HCT116 (cell line): ENCODE data around the gene MINDY1. TPM values are rescaled to one million over a fixed set of nuclear protein-coding genes. Genes with fewer than 3 reads are reported as not detected.

Source experiments
- ATAC-seq: fragments of 200-7000 bp; cut with Tn5 transposase; 2 replicates; pipeline ENCODE4 v1.9.1; 2020; ENCODE audit warnings: mild to moderate bottlenecking, moderate library complexity
- BruUV-seq: library from RNA; stranded (reverse); fragments of 400-500 nt; replicated peaks from 2 replicates; lab custom pipeline; 2021; lab: Mats Ljungman, UMichigan
- CTCF ChIA-PET: fragments of 300-600 bp; sonication (Branson Sonifier 250); formaldehyde crosslinking; loops from one replicate; lab custom pipeline; 2021; ENCODE audit warnings: antibody characterized with exemption; lab: Charles Lee
- POLR2A ChIA-PET: fragments of 300-600, 350-600 bp; sonication (Branson Sonifier 250); formaldehyde crosslinking; loops from one replicate; lab custom pipeline; 2021; ENCODE audit warnings: antibody characterized with exemption; lab: Charles Lee
- RAD21 ChIA-PET, 2 experiments: fragments of 300-600 bp; sonication (Branson Sonifier 250); formaldehyde crosslinking; loops; one replicate each; lab custom pipeline; 2023; ENCODE audit warnings: low total read pairs in 2 of 2; ENCODE audit not compliant: uncharacterized antibody in 2 of 2, unreplicated experiment in 2 of 2, low non-redundant PET in 1 of 2; lab: Charles Lee
- DNase-seq: peaks from one replicate; pipeline ENCODE4 v3.0.0-alpha.2; 2010; ENCODE audit warnings: low read depth, low spot score
- H2AFZ ChIP-seq: fragments of 200-600 bp; shearing (Covaris generic), sonication (generic); 2 replicates; pipeline ENCODE4 v1.6.1; 2017; ENCODE audit warnings: low read depth, mixed run types, mixed read lengths, antibody characterized with exemption, low read length; ENCODE audit not compliant: poor library complexity, severe bottlenecking
- H3K27ac ChIP-seq: 2 replicates; pipeline ENCODE4 v1.5.1; 2012; ENCODE audit warnings: low read depth, low read length
- H3K27me3 ChIP-seq: fragments of 200-600 bp; sonication (generic); 2 replicates; pipeline ENCODE4 v1.6.1; 2016; ENCODE audit warnings: mixed run types, low read length, mixed read lengths; ENCODE audit not compliant: insufficient read depth
- H3K36me3 ChIP-seq, 2 experiments: fragments of 200-500 bp in 1 of 2; fragments of 200-600 bp in 1 of 2; sonication (Bioruptor generic) in 1 of 2; sonication (generic) in 1 of 2; 2 replicates each; pipeline versions ENCODE4 v1.5.1 to v1.6.1; 2014 to 2016; ENCODE audit warnings: low read length in 2 of 2, inconsistent platforms in 1 of 2, mixed read lengths in 1 of 2, mixed run types in 1 of 2; ENCODE audit not compliant: insufficient read depth in 2 of 2, control insufficient read depth in 1 of 2
- H3K4me1 ChIP-seq, 2 experiments: fragments of 200-600 bp in 1 of 2; sonication (generic) in 1 of 2; 2 replicates each; pipeline versions ENCODE4 v1.5.1 to v1.6.1; 2012 to 2017; ENCODE audit warnings: low read length in 2 of 2, inconsistent platforms in 1 of 2, mild to moderate bottlenecking in 1 of 2, mixed read lengths in 1 of 2, mixed run types in 1 of 2, moderate library complexity in 1 of 2; ENCODE audit not compliant: insufficient read depth in 2 of 2, control insufficient read depth in 1 of 2
- H3K4me2 ChIP-seq: fragments of 200-600 bp; sonication (generic); 2 replicates; pipeline ENCODE4 v1.6.1; 2017; ENCODE audit warnings: mixed run types, low read length, mixed read lengths
- H3K4me3 ChIP-seq, 2 experiments: fragments of 200-600 bp in 1 of 2; sonication (generic) in 1 of 2; replicated peaks in 1 of 2; 2 replicates each; pipeline ENCODE4 v1.5.1; 2011 to 2016; ENCODE audit warnings: low read length in 2 of 2, control low read depth in 1 of 2, low read depth in 1 of 2, mild to moderate bottlenecking in 1 of 2, mixed read lengths in 1 of 2, mixed run types in 1 of 2
- H3K79me2 ChIP-seq: fragments of 200-600 bp; sonication (generic); 2 replicates; pipeline ENCODE4 v1.6.1; 2017; ENCODE audit warnings: mild to moderate bottlenecking, mixed run types, low read length, moderate library complexity, mixed read lengths; ENCODE audit not compliant: insufficient read depth
- H3K9ac ChIP-seq: fragments of 200-600 bp; sonication (generic); 2 replicates; pipeline ENCODE4 v1.6.1; 2016; ENCODE audit warnings: low read length, mixed read lengths
- H3K9me2 ChIP-seq: fragments of 200-600 bp; sonication (generic), shearing (Covaris generic); 2 replicates; pipeline ENCODE4 v1.6.1; 2017; ENCODE audit warnings: mixed run types, mild to moderate bottlenecking, moderate library complexity; ENCODE audit not compliant: insufficient read depth
- H3K9me3 ChIP-seq, 2 experiments: fragments of 200-500 bp in 1 of 2; fragments of 200-600 bp in 1 of 2; sonication (Bioruptor generic) in 1 of 2; sonication (generic) in 1 of 2; 2 replicates each; pipeline ENCODE4 v1.6.1; 2014 to 2017; ENCODE audit warnings: low read length in 2 of 2, mixed read lengths in 2 of 2, inconsistent platforms in 1 of 2, low read depth in 1 of 2, mild to moderate bottlenecking in 1 of 2, mixed run types in 1 of 2, moderate library complexity in 1 of 2; ENCODE audit not compliant: control insufficient read depth in 1 of 2, insufficient read depth in 1 of 2
- H4K20me1 ChIP-seq: fragments of 200-600 bp; sonication (generic), shearing (Covaris generic); 2 replicates; pipeline ENCODE4 v1.6.1; 2017; ENCODE audit warnings: mixed run types, mild to moderate bottlenecking, moderate library complexity; ENCODE audit not compliant: insufficient read depth
- CEBPB ChIP-seq: IDR thresholded peaks from 2 replicates; pipeline ENCODE4 v1.6.1; 2012; ENCODE audit warnings: low read depth
- MAX ChIP-seq: IDR thresholded peaks from 2 replicates; pipeline ENCODE4 v1.6.1; 2012
- RAD21 ChIP-seq: IDR thresholded peaks from 2 replicates; pipeline ENCODE4 v1.6.1; 2012; ENCODE audit warnings: low read depth, mild to moderate bottlenecking
- REST ChIP-seq: IDR thresholded peaks from 2 replicates; pipeline ENCODE4 v1.6.1; 2012; ENCODE audit warnings: low read depth
- SRF ChIP-seq: IDR thresholded peaks from 2 replicates; pipeline ENCODE4 v1.6.1; 2012; ENCODE audit warnings: low read depth
- YY1 ChIP-seq: IDR thresholded peaks from 2 replicates; pipeline ENCODE4 v1.6.1; 2011; ENCODE audit warnings: low read length, low read depth, moderate library complexity, mild to moderate bottlenecking; ENCODE audit not compliant: insufficient replicate concordance; ENCODE audit errors: extremely low read depth
- ZBTB33 ChIP-seq: IDR thresholded peaks from 2 replicates; pipeline ENCODE4 v1.6.1; 2011; ENCODE audit warnings: mild to moderate bottlenecking, low read length, moderate library complexity; ENCODE audit not compliant: insufficient replicate concordance; ENCODE audit errors: extremely low read depth
- intact Hi-C: fragments of 100-400 bp; cut with micrococcal nuclease; formaldehyde crosslinking; loops from 2 replicates; pipeline ENCODE4 v1.10.0; 2022
- total RNA-seq: library from RNA; stranded (reverse); gene quantifications from one replicate; pipeline ENCODE4 v1.2.1, GENCODE V29; 2021; ENCODE audit not compliant: unreplicated experiment

Gene MINDY1
- total RNA-seq, 1 experiment from 2014 or later, result 1.2 TPM

- Histone ChIP-seq H3K9ac (no peak overlapping the region), H3K27ac (no peak overlapping the region), H3K27me3 (no peaks in the 10 kb centered on the region), H3K9me3 (no peaks in the 10 kb centered on the region), H3K4me3 (no peak overlapping the region), H3K4me1 (no peaks in the 10 kb centered on the region), H3K9me2 (no peaks in the 10 kb centered on the region), H3K4me2 (no peak overlapping the region), H3K36me3 (peaks cover 41 to 46% of the 10 kb centered on the region in 2 experiments), H2AFZ (no peak overlapping the region), H4K20me1 (no peaks in the 10 kb centered on the region), H3K79me2 (no peaks in the 10 kb centered on the region)
- intact Hi-C loops, result no loop called here
- CTCF ChIA-PET, result no interaction called here
- RAD21 ChIA-PET, result no interaction called here
- DNase-seq (no peak), ATAC-seq (no peak)
- POLR2A ChIA-PET, result no interaction called here
- TF ChIP-seq RAD21 (no peak), MAX (no peak), CEBPB (no peak), SRF (no peak), REST (no peak), YY1 (no peak), ZBTB33 (no peak)
- BruUV-seq, result no TSS peak
Observed at GRCh38 chr1:150955280-150955679, 51.4 kb downstream of the MINDY1 start.
